GM19324 (cell line): ENCODE data around the gene ZBTB4.

ENCODE experiments used
- ATAC-seq: cut with Tn5 transposase; IDR thresholded peaks from one replicate; pipeline ENCODE4 v1.9.1; 2021; ENCODE audit warnings: mild to moderate bottlenecking, moderate library complexity; ENCODE audit not compliant: unreplicated experiment, low FRiP score

Gene ZBTB4

GRCh38 chr17:7479213-7480088 is at the start of gene ZBTB4:
TSS of gene ZBTB4 (minus strand) at chr17:7479631. CDS start at chr17:7466801, 12,830 bp downstream.
- ATAC-seq: no peak

GRCh38 chr17:7528842-7529241 is 49.4 kb upstream of the ZBTB4 start:
- no peak for ATAC-seq

- no peak for ATAC-seq
Measured at GRCh38 chr17:7523033-7523432, 43.6 kb upstream of the ZBTB4 start.

DNA sequence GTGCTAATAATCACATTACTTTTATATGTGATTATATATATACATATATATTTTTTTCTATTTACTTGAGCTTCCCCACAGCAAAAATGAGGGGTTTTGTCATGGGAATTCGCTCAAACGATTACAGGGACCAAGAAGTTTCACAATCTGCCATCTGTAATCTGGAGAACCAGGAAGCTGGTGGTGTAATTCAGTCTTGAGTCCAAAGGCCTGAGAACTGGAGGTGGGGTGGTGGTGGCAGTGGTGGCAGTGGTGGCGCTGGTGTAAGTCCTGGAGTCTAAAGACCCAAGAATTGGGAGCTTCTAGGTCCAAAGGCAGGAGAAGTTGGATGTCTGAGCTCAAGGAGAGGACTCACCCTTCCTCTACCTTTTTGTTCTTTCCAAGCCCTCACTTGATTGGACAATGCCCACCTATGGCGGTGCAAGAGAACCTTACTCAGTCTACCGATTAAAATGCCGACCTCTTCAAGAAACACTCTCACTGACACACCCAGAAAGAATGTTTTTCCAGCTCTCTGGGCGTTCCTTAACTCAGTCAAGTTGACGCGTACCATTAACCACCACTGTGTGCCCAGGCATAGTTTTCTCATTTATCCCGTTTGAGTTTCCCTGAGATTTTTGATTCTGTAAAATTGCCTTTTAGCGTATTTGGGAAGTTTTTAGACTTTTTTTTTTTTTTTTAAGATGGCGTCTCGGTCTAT is 36.6 kb upstream of the ZBTB4 start:
- ATAC-seq: no peak

GRCh38 chr17:7513850-7514419 is 34.5 kb upstream of the ZBTB4 start:
- ATAC-seq: no peak

- no peak for ATAC-seq
Measured at GRCh38 chr17:7512824-7513540, 33.6 kb upstream of the ZBTB4 start.

DNA sequence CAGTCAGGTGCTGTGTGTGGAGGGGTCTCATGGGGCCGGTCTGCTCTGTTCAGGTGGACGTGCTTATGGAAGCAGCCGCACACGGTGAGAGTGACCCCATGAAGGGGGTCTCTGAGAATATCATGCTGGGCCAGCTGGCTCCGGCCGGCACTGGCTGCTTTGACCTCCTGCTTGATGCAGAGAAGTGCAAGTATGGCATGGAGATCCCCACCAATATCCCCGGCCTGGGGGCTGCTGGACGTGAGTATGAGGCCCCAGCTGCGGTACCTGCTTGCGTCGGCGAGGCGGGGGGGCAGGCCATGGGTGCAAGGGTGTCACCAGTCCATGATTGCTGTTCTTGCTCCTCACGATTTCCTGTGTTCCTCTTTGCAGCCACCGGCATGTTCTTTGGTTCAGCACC is 32.7 kb upstream of the ZBTB4 start:
- ATAC-seq: no peak

GRCh38 chr17:7511108-7511507 is 31.7 kb upstream of the ZBTB4 start:
- ATAC-seq: no peak

DNA sequence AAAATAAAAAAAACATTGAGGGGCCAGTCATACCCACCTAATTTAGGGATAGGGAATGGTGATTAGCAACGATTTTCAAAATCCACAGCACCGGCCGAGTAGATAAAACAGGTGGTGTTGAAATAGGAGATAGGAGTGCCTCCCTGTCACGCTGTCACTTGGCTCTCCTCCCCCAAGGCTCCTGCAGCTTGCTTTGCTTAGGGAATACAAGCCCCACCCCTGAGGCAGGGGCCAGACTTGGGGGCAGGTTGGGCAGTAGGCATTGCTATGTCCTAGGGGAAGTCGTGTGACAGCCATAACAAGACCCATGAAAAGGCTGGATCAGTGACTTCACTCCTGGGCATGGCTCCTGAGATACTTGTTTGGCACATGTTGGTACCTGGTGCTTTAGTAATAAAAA is 30.5 kb upstream of the ZBTB4 start:
- no peak for ATAC-seq

DNA sequence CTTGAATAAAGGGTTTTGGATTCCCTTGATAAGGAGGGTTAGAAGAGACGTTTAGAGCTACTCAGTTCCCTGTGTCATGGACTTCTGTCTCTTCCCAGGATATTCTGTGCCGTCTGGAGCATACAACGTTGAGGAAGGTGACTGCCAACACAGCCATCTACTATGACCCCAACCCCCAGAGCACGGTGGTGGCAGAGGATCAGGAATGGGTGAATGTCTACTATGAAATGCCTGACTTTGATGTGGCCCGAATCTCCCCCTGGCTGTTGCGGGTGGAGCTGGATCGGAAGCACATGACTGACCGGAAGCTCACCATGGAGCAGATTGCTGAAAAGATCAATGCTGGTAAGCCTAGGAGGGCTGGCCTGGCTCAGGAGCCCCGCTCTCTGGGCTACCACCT is 29.4 kb upstream of the ZBTB4 start:
- no peak for ATAC-seq

DNA sequence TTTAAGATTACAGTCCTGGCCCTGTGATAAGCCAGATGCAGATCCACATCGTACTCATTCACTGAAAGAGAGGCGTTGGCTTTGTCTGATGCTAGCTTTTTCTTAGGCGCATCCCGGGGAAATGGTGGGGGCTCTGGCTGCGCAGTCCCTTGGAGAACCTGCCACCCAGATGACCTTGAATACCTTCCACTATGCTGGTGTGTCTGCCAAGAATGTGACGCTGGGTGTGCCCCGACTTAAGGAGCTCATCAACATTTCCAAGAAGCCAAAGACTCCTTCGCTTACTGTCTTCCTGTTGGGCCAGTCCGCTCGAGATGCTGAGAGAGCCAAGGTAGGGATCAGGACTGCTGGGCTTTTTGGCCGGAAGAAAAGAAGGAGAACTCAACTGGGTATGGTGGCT is 28.7 kb upstream of the ZBTB4 start:
- no peak for ATAC-seq

- ATAC-seq: no peak
Measured at GRCh38 chr17:7503521-7503920, 24.1 kb upstream of the ZBTB4 start.

- ATAC-seq: no peak
Measured at GRCh38 chr17:7502987-7503386, 23.6 kb upstream of the ZBTB4 start.

DNA sequence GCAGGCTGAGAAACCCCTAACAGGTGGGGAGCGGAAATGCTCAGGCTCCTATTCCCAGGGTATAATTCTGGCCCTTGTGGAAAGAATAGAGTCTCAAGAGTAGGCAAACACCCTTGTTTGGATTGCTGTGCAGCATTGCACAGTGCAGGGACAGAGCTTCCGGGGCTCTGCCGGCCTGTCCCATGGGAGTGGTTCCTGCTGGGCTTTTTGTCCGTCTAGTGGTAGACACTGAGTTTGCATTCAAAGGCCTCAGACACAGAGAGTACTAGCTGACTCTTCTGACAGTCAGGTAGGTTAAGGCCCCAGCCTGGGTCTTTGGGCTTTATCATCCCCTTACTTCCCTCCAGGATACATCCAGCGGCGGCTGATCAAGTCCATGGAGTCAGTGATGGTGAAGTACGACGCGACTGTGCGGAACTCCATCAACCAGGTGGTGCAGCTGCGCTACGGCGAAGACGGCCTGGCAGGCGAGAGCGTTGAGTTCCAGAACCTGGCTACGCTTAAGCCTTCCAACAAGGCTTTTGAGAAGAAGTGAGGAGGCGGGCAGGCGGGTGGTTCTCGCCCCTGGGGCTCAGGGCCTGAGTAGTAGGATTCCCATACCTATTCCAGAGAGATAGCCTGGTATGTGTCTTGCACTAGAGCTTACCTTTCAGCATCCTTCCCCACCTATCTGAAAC is 22.9 kb upstream of the ZBTB4 start:
- ATAC-seq: no peak

- no peak for ATAC-seq
Measured at GRCh38 chr17:7501729-7502128, 22.3 kb upstream of the ZBTB4 start.

- ATAC-seq: no peak
Measured at GRCh38 chr17:7499161-7499560, 19.7 kb upstream of the ZBTB4 start.

DNA sequence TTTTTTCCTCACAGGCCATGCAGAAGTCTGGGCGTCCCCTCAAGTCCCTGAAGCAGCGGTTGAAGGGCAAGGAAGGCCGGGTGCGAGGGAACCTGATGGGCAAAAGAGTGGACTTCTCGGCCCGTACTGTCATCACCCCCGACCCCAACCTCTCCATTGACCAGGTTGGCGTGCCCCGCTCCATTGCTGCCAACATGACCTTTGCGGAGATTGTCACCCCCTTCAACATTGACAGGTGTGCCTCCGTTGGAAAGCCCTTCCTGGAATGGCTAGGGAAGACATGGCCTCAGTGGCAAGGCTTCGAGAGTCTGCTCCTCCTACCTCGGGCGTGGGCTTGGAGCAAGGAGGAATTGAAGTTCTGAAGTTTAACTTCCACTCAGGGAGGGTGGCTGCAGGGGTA is 18.2 kb upstream of the ZBTB4 start:
- ATAC-seq: no peak

- ATAC-seq: no peak
Measured at GRCh38 chr17:7497228-7497627, 17.8 kb upstream of the ZBTB4 start.

DNA sequence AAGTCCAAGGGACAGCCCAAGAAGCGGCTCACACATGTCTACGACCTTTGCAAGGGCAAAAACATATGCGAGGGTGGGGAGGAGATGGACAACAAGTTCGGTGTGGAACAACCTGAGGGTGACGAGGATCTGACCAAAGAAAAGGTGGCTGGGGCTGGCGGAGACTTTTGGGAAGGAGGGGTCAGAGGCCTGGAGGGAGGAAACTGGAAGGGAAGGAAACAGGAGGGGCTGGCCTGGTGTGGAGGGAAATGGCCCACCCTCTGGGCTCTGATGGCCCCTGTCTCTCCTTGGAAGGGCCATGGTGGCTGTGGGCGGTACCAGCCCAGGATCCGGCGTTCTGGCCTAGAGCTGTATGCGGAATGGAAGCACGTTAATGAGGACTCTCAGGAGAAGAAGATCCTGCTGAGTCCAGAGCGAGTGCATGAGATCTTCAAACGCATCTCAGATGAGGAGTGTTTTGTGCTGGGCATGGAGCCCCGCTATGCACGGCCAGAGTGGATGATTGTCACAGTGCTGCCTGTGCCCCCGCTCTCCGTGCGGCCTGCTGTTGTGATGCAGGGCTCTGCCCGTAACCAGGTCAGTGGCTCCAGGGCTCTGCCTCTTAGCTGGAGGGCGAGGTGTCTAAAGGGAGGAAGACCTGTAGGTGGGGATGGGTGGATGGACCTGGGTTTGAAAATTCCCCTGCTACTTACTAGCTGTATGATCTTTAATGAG is 17.2 kb upstream of the ZBTB4 start:
- no peak for ATAC-seq
